Esophagus muscularis mucosa (tissue), 4 donors: ENCODE results near the gene BCAS4. TPM values are rescaled to one million over a fixed set of nuclear protein-coding genes. Genes with fewer than 3 reads are reported as not detected.
"Not testable (repeated sequence)": the region's sequence is repeated elsewhere in the genome, so short reads cannot be mapped to it uniquely, and the experiment has no call there.

ENCODE experiments used
- DNase-seq: peaks from one replicate; pipeline ENCODE4 v3.0.0-alpha.2; 2017; ENCODE audit errors: extremely low spot score
- H3K27ac ChIP-seq, 4 donors: fragments of 200-600 bp; sonication (generic); replicated peaks in 1 of 4; 1 replicate in 3 of 4; 2 replicates in 1 of 4; pipeline ENCODE4 v1.5.1; 2016 to 2019; ENCODE audit warnings: mild to moderate bottlenecking in 1 of 4
- H3K27me3 ChIP-seq, 4 donors: fragments of 200-600 bp; sonication (generic); one replicate each; pipeline versions ENCODE4 v1.5.1 to v1.6.0; 2016 to 2019
- H3K36me3 ChIP-seq, 4 donors: fragments of 200-600 bp; sonication (generic); one replicate each; pipeline ENCODE4 v1.5.1; 2016 to 2019
- H3K4me1 ChIP-seq, 4 donors: fragments of 200-600 bp; sonication (generic); one replicate each; pipeline ENCODE4 v1.5.1; 2016 to 2019
- H3K4me3 ChIP-seq, 4 donors: fragments of 200-600 bp; sonication (generic); 1 replicate in 2 of 4; 2 replicates in 2 of 4; pipeline ENCODE4 v1.5.1; 2016 to 2019; ENCODE audit warnings: mild to moderate bottlenecking in 4 of 4, moderate library complexity in 1 of 4
- H3K9me3 ChIP-seq, 4 donors: fragments of 200-600 bp; sonication (generic); 1 replicate in 3 of 4; 2 replicates in 1 of 4; pipeline ENCODE4 v1.5.1; 2016 to 2019
- CTCF ChIP-seq, 3 experiments: fragments of 200-600 bp in 2 of 3; fragments of 450-650 bp in 1 of 3; sonication (generic) in 2 of 3; IDR thresholded peaks; one replicate each; pipeline ENCODE4 v1.5.1; 2017 to 2019; ENCODE audit warnings: antibody characterized with exemption in 3 of 3, mild to moderate bottlenecking in 2 of 3, moderate library complexity in 1 of 3
- EP300 ChIP-seq: sonication (generic); formaldehyde crosslinking; IDR thresholded peaks from one replicate; pipeline ENCODE4 v1.6.1; 2017; ENCODE audit warnings: antibody characterized with exemption
- POLR2A ChIP-seq: fragments of 450-650 bp; IDR thresholded peaks from one replicate; pipeline ENCODE4 v1.6.1; 2017; ENCODE audit warnings: antibody characterized with exemption, moderate library complexity, mild to moderate bottlenecking, low read depth
- POLR2AphosphoS5 ChIP-seq, 2 donors: sonication (generic); formaldehyde crosslinking; IDR thresholded peaks; one replicate each; pipeline ENCODE4 v1.6.1; 2017; ENCODE audit warnings: antibody characterized with exemption in 2 of 2
- WGBS: methylation state at CpG from one replicate; pipeline ENCODE4 v1.1.5; 2018; 5-methylcytosine and 5-hydroxymethylcytosine counted together
- intact Hi-C: fragments of 100-400 bp; cut with DNase I; formaldehyde crosslinking; loops from one replicate; pipeline ENCODE4 v1.15.1; 2023
- total RNA-seq, 4 donors: library from RNA; depleted of rRNA; stranded (reverse); fragments of >200 nt; gene quantifications; one replicate each; pipeline versions ENCODE4 v1.1.0 to v1.2.1, GENCODE V29; 2016

The BCAS4 gene
- total RNA-seq, 4 donors from 2014 or later: 3.1 to 5.4 (median 4.5) TPM

GRCh38 chr20:50876063-50876685, 81.3 kb downstream of the BCAS4 start:
- no peak for DNase-seq
- H3K27ac ChIP-seq: no peak overlapping the region
- 98% methylated on average over 18 of the region's 19 CpGs for WGBS
- intact Hi-C loops: no loop called here
- no peaks in the 10 kb centered on the region for H3K9me3 ChIP-seq
- peaks cover 0 to 21% (median 6%) of the 10 kb centered on the region in 4 donors for H3K36me3 ChIP-seq
- TF ChIP-seq POLR2AphosphoS5 (IDR thresholded peaks at IDR 0.05) (no peak), POLR2A (no peak), CTCF (IDR thresholded peaks at IDR 0.05) (no peak), EP300 (no peak)
- H3K27me3 ChIP-seq: no peaks in the 10 kb centered on the region
- no peak overlapping the region for H3K4me3 ChIP-seq
- no peaks in the 10 kb centered on the region for H3K4me1 ChIP-seq

- TF ChIP-seq CTCF (IDR thresholded peaks at IDR 0.05) (no peak), EP300 (no peak), POLR2A (no peak), POLR2AphosphoS5 (IDR thresholded peaks at IDR 0.05) (no peak)
- DNase-seq: no peak
- WGBS: 92% methylated on average over 7 of the region's 7 CpGs
- Histone ChIP-seq H3K36me3 (peaks cover 0 to 21% (median 6%) of the 10 kb centered on the region in 4 donors), H3K4me3 (no peak overlapping the region), H3K9me3 (no peaks in the 10 kb centered on the region), H3K4me1 (no peaks in the 10 kb centered on the region), H3K27me3 (no peaks in the 10 kb centered on the region), H3K27ac (no peak overlapping the region)
- intact Hi-C loops: no loop called here
These were observed 82.0 kb downstream of the BCAS4 start for GRCh38 chr20:50876816-50877215.

GRCh38 chr20:50877232-50877743, 82.4 kb downstream of the BCAS4 start:
- Histone ChIP-seq H3K9me3 (no peaks in the 10 kb centered on the region), H3K36me3 (peaks cover 0 to 21% (median 6%) of the 10 kb centered on the region in 4 donors), H3K4me1 (no peaks in the 10 kb centered on the region), H3K27ac (no peak overlapping the region), H3K27me3 (no peaks in the 10 kb centered on the region), H3K4me3 (no peak overlapping the region)
- WGBS: 68% methylated on average over 6 of the region's 6 CpGs
- intact Hi-C loops: no loop called here
- no peak for DNase-seq
- TF ChIP-seq POLR2A (no peak), POLR2AphosphoS5 (IDR thresholded peaks at IDR 0.05) (no peak), CTCF (IDR thresholded peaks at IDR 0.05) (no peak), EP300 (no peak)

GRCh38 chr20:50879649-50880550, 85.0 kb downstream of the BCAS4 start:
- TF ChIP-seq CTCF (IDR thresholded peaks at IDR 0.05): no peak
- TF ChIP-seq EP300: no peak
- TF ChIP-seq POLR2AphosphoS5 (IDR thresholded peaks at IDR 0.05): no peak
- no peak for TF ChIP-seq POLR2A
- Histone ChIP-seq H3K36me3 (peaks cover 0 to 21% (median 6%) of the 10 kb centered on the region in 4 donors), H3K4me3 (no peak overlapping the region), H3K4me1 (no peaks in the 10 kb centered on the region), H3K27ac (no peak overlapping the region), H3K9me3 (no peaks in the 10 kb centered on the region), H3K27me3 (no peaks in the 10 kb centered on the region)
- 91% methylated on average over 14 of the region's 20 CpGs for WGBS
- no peak for DNase-seq
- intact Hi-C loops: no loop called here

- H3K4me3 ChIP-seq, H3K9me3 ChIP-seq, H3K36me3 ChIP-seq, H3K27me3 ChIP-seq, intact Hi-C loops, H3K27ac ChIP-seq, H3K4me1 ChIP-seq, DNase-seq: not testable (repeated sequence)
- WGBS: 90% methylated on average over 5 of the region's 5 CpGs
These were observed 87.0 kb downstream of the BCAS4 start for GRCh38 chr20:50881759-50882424.
